Measurements from ENCODE around the gene HMG20B.
"Not testable (repeated sequence)": the region's sequence is repeated elsewhere in the genome, so short reads cannot be mapped to it uniquely, and the experiment has no call there.

Gene HMG20B

GRCh38 chr19:3572855-3573161 lies at the start of gene HMG20B:
HMG20B (plus strand) TSS chr19:3572944; CDS start chr19:3573310, 366 bp downstream.
- DNase-seq (ENCODE audit: low spot score) = no peak

- DNase-seq (ENCODE audit: low spot score) = no peak
Measured at GRCh38 chr19:3523361-3524077, 49.2 kb upstream of the HMG20B start.

GRCh38 chr19:3524078-3524842 lies 48.5 kb upstream of the HMG20B start:
- no peak for DNase-seq (ENCODE audit: low spot score)

DNA sequence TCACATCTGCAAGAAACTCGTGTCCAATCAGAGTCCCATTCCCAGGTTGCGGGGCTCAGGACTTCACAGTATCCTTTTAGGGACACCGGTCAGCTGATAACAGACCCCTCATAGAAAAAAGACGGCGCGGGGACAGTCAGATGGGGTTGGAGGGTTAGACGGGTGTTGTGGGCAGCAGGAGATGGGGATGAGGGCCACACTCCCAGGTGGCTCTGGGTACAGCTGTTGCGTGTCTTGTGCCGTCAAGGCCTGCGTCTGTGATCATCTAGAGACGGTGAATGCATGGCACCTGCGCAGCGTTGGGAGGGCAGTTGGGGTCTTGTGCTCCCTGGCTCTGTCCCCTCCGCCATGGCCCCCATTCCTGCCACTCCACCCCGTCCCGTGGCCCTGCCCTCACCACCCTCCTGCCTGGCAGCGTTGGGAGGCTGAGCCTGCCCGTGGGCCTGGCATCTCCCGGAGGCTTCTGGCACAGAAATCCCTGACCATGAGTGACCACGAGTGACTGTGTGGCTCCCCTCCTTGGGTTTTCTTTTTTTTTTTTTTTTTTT lies 47.8 kb upstream of the HMG20B start:
- no peak for DNase-seq (ENCODE audit: low spot score)

- no peak for DNase-seq (ENCODE audit: low spot score)
Measured at GRCh38 chr19:3526507-3527237, 46.1 kb upstream of the HMG20B start.

GRCh38 chr19:3527238-3527910 lies 45.4 kb upstream of the HMG20B start:
- DNase-seq (ENCODE audit: low spot score) = no peak

DNA sequence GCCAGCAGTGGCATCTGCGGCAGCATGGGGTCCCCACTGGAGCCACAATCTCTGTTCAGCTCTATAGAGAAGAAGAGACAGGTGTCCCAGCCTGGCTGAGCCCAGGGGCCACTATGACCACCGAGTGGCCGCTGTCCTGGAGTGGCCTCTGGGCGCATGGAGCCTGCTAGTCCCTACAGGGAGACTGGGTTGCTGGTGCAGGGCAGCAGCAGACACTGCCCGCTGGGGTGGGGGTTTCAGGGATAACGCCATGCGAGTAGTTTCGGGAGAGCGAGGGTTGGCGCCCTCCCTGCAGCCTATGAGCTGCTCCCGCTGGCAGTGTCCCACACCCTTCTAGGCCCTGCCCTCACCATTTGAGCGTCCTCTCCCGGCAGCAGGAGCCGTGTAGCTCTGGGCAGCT lies 44.7 kb upstream of the HMG20B start:
- DNase-seq (ENCODE audit: low spot score) = no peak

- no peak for DNase-seq (ENCODE audit: low spot score)
Measured at GRCh38 chr19:3528539-3529211, 44.1 kb upstream of the HMG20B start.

DNA sequence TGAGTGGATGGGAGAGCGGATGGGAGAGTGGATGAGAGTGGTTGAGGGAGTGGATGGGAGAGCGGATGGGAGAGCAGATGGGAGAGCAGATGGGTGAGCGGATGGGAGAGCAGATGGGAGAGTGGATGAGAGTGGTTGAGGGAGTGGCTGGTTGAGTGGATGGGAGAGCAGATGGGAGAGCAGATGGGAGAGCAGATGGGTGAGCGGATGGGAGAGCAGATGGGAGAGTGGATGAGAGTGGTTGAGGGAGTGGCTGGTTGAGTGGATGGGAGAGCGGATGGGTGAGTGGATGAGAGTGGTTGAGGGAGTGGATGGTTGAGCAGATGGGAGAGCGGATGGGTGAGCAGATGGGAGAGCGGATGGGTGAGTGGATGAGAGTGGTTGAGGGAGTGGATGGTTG lies 43.4 kb upstream of the HMG20B start:
- DNase-seq (ENCODE audit: low spot score) = not testable (repeated sequence)

DNA sequence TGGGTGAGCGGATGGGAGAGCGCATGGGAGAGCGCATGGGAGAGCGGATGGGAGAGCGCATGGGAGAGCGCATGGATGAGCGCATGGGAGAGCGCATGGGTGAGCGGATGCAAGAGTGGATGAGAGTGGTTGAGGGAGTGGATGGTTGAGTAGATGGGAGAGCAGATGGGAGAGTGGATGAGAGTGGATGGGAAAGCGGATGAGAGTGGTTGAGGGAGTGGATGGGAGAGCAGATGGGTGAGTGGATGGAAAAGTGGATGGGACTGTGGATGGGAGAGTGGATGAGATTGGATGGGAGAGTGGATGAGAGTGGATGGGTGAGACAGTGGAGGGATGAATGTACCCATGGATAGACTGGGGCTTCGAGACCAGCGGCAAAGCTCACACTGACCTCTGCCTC lies 42.4 kb upstream of the HMG20B start:
- no peak for DNase-seq (ENCODE audit: low spot score)

GRCh38 chr19:3531716-3532115 lies 41.0 kb upstream of the HMG20B start:
- no peak for DNase-seq (ENCODE audit: low spot score)

DNA sequence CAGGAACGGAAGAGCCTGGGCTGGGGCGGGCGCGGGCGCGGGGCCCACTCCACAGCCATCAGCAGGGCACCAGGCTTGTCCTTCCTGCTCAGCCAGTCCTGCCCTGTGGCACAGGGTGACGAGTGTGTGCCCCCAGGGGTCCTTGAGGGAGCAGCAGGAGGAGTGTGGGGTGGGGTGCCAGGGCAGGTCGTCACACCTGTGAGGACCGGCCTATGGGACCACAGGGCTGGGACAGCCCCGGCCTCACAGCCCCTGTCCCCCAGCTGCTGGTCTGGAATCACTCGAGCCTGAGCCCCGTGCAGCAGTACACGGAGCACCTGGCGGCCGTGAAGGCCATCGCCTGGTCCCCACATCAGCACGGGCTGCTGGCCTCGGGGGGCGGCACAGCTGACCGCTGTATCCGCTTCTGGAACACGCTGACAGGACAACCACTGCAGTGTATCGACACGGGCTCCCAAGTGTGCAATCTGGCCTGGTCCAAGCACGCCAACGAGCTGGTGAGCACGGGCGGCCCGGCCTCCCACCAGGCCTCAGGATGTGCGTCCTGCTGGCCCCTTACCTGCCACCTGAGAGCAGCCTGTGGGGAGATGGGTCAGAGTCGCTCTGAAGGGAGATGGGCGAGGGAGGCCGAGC lies 40.5 kb upstream of the HMG20B start:
- DNase-seq (ENCODE audit: low spot score) = no peak

DNA sequence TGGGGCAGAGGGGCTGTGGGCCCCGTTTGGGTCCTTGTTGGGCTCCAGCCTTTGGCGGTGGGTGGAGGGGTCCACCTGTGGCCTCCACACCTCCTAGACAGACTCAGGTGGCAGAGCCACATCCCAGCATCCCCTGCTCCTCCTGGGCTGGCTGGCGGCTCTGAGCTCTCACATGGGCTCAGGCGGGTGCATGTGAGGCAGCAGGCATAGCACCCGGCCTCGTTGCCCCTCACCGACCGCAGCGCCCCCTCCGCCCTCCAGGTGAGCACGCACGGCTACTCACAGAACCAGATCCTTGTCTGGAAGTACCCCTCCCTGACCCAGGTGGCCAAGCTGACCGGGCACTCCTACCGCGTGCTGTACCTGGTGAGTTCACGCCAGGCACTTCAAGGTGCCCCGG lies 39.7 kb upstream of the HMG20B start:
- no peak for DNase-seq (ENCODE audit: low spot score)

- no peak for DNase-seq (ENCODE audit: low spot score)
Measured at GRCh38 chr19:3533563-3534216, 39.1 kb upstream of the HMG20B start.

DNA sequence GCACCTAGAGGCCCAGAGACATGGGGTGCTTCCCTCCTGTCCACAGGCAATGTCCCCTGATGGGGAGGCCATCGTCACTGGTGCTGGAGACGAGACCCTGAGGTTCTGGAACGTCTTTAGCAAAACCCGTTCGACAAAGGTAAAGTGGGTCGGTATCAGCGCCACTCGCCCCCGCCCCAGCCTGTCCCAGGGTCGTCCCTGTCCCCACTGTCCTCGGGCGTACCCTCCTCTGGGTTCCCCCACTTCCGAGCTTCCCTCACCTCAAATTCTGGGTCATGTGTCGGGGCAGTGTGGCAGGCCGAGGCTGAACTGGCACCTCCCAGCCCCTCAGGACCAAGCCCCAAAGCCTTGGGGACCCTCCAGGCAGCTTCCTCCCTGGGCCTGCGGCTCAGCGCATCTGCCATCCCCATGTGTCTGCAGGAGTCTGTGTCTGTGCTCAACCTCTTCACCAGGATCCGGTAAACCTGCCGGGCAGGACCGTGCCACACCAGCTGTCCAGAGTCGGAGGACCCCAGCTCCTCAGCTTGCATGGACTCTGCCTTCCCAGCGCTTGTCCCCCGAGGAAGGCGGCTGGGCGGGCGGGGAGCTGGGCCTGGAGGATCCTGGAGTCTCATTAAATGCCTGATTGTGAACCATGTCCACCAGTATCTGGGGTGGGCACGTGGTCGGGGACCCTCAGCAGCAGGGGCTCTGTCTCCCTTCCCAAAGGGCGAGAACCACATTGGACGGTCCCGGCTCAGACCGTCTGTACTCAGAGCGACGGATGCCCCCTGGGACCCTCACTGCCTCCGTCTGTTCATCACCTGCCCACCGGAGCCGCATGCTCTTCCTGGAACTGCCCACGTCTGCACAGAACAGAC lies 38.1 kb upstream of the HMG20B start:
- DNase-seq (ENCODE audit: low spot score) = no peak

DNA sequence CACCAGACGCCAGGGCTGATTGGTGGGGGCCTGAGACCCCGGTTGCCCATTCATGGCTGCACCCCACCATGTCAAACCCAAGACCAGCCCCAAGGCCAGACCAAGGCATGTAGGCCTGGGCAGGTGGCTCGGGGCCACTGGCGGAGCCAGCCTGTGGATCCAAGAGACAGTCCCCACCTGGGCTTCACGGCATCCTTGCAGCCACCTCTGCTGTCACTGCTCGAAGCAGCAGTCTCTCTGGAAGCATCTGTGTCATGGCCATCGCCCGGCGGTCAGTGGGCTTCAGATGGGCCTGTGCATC lies 37.6 kb upstream of the HMG20B start:
- no peak for DNase-seq (ENCODE audit: low spot score)

GRCh38 chr19:3535563-3535965 lies 37.2 kb upstream of the HMG20B start:
- no peak for DNase-seq (ENCODE audit: low spot score)

- DNase-seq (ENCODE audit: low spot score) = no peak
Measured at GRCh38 chr19:3535981-3536380, 36.8 kb upstream of the HMG20B start.

GRCh38 chr19:3536429-3537100 lies 36.2 kb upstream of the HMG20B start:
- no peak for DNase-seq (ENCODE audit: low spot score)

All from activated CD4-positive, alpha-beta T cell treated with anti-CD3 and anti-CD28 coated beads, Interleukin-2, Interleukin-4, amounts not matched to agents 100 ng/mL and 50 ng/mL, durations not matched to agents 16 hours and 8 hours (primary cell).